ENCODE results near the gene SLC38A3. TPM values are rescaled to one million over a fixed set of nuclear protein-coding genes. Genes with fewer than 3 reads are reported as not detected.

The SLC38A3 gene
- total RNA-seq, 1 donor: 0.36 TPM

DNA sequence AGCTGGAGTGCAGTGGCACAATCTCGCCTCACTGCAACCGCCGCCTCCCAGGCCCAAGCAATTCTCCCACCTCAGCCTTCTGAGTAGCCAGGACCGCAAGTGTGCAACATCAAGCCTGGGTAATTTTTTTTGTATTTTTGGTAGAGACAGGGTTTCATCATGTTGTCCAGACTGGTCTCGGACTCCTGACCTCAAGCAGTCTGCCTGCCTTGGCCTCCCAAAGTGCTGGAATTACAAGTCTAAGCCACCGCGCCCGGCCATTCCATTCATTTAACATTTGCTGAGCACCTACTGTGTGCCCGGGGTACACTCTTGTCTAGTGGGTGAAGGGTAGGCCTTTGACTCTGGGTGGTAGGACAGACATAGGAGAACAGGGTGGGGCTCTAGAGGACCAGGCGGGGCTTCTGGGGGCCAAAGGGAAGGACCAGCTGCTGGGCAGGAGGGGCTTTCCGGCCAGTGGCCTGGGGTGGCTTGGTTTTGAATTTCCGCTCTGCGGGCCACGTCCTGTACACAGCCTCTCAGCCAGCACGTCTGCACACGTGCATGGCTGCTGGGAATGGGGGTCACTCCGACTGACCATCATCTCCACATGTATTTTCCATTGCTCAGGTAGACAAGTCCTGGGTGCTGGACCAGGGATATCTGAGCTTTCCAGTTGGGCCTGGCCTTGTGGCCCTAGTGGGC is 2.4 kb downstream of the SLC38A3 start:
- peaks cover 10% of the 10 kb centered on the region for H3K4me1 ChIP-seq (ENCODE audit: insufficient read depth, low read length)
- no peak for DNase-seq (ENCODE audit: insufficient read length, low spot score, missing footprints)
- no peaks in the 10 kb centered on the region for H3K36me3 ChIP-seq (ENCODE audit: insufficient read depth, low read length)
- H3K4me2 ChIP-seq (ENCODE audit: insufficient read depth, low read length): no peak overlapping the region
- no peaks in the 10 kb centered on the region for H3K9me3 ChIP-seq (ENCODE audit: low read depth, low read length)
- TF ChIP-seq, protein P1, sequence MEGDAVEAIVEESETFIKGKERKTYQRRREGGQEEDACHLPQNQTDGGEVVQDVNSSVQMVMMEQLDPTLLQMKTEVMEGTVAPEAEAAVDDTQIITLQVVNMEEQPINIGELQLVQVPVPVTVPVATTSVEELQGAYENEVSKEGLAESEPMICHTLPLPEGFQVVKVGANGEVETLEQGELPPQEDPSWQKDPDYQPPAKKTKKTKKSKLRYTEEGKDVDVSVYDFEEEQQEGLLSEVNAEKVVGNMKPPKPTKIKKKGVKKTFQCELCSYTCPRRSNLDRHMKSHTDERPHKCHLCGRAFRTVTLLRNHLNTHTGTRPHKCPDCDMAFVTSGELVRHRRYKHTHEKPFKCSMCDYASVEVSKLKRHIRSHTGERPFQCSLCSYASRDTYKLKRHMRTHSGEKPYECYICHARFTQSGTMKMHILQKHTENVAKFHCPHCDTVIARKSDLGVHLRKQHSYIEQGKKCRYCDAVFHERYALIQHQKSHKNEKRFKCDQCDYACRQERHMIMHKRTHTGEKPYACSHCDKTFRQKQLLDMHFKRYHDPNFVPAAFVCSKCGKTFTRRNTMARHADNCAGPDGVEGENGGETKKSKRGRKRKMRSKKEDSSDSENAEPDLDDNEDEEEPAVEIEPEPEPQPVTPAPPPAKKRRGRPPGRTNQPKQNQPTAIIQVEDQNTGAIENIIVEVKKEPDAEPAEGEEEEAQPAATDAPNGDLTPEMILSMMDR (IDR thresholded peaks at IDR 0.05; ENCODE audit: extremely low read depth, low read depth, low read length): no peak
- H3K27me3 ChIP-seq (ENCODE audit: insufficient read depth, low read length): peaks cover 51% of the 10 kb centered on the region
- no peak overlapping the region for H3K27ac ChIP-seq (ENCODE audit: low read depth, low read length)
- no peaks in the 10 kb centered on the region for H4K20me1 ChIP-seq (ENCODE audit: insufficient read depth, low read length)
- no peaks in the 10 kb centered on the region for H3K79me2 ChIP-seq (ENCODE audit: insufficient read depth, low read length)
- no peak overlapping the region for H2AFZ ChIP-seq (ENCODE audit: low read length)
- no peak overlapping the region for H3K4me3 ChIP-seq (ENCODE audit: insufficient read depth, low read length)

DNA sequence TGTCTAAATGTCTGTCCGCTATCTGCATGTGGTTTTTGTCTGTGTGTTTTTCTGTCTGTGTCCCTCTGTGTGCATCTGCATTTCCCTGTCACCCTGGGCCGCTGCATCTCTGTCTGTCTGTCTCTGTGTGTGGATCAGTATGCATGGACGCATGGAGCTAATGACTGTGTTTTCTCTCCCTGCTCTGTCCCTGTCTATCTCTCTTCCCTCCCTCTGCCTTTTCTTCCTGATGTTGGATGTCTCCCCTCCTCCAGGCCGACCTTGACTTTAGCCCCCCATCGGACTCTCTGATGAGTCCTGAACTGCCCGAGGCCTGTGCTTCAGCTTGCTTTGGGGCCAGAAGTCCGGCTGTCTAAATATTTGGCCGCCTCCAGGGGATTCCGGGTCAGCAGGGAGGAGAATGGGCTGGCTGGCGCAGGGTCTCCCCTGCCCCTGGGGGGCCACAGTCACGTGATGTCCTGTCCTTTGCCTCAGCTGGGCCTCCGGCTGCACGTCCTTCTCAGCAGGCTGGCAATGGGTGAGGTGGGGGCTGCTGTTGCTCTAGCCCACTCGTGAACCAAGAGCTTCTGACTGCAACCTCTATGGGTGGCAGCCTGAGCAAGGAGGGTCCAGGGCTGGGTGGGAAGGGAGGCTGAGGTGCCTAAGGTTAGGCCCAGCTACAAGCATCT is 3.7 kb downstream of the SLC38A3 start:
- Histone ChIP-seq H3K27ac (ENCODE audit: low read depth, low read length) (no peak overlapping the region), H3K4me3 (ENCODE audit: insufficient read depth, low read length) (no peak overlapping the region), H2AFZ (ENCODE audit: low read length) (no peak overlapping the region), H3K36me3 (ENCODE audit: insufficient read depth, low read length) (no peaks in the 10 kb centered on the region), H3K4me2 (ENCODE audit: insufficient read depth, low read length) (no peak overlapping the region), H3K4me1 (ENCODE audit: insufficient read depth, low read length) (peaks cover 10% of the 10 kb centered on the region), H3K79me2 (ENCODE audit: insufficient read depth, low read length) (no peaks in the 10 kb centered on the region), H4K20me1 (ENCODE audit: insufficient read depth, low read length) (no peaks in the 10 kb centered on the region), H3K9me3 (ENCODE audit: low read depth, low read length) (no peaks in the 10 kb centered on the region), H3K27me3 (ENCODE audit: insufficient read depth, low read length) (peaks cover 38% of the 10 kb centered on the region)
- no peak for DNase-seq (ENCODE audit: insufficient read length, low spot score, missing footprints)
- TF ChIP-seq, protein P1 (IDR thresholded peaks at IDR 0.05; ENCODE audit: extremely low read depth, low read depth, low read length): no peak

DNA sequence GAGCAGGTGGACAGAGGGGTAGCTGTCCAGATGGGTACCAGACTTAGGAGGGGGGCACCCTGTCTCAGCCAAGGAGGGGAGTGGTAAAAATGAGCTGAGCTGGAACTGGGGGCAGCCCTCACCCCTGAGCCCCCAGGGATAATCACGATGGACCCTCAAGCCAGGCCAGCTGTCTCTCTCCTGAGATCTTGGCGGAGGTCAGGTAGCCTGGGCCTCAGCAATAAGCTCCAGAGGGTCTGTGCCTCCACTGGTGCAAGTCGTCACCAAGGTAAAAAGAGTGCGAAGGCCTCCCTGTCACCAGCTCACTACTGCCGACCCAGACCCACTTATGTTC is 5.1 kb downstream of the SLC38A3 start:
- no peak overlapping the region for H3K4me3 ChIP-seq (ENCODE audit: insufficient read depth, low read length)

More for the DNA sequence above, 5.1 kb downstream of the SLC38A3 start:
- H3K9me3 ChIP-seq (ENCODE audit: low read depth, low read length): no peaks in the 10 kb centered on the region
- no peak for DNase-seq (ENCODE audit: insufficient read length, low spot score, missing footprints)
- no peak overlapping the region for H3K27ac ChIP-seq (ENCODE audit: low read depth, low read length)
- peaks cover 27% of the 10 kb centered on the region for H3K27me3 ChIP-seq (ENCODE audit: insufficient read depth, low read length)
- no peaks in the 10 kb centered on the region for H3K79me2 ChIP-seq (ENCODE audit: insufficient read depth, low read length)
- peaks cover 10% of the 10 kb centered on the region for H3K4me1 ChIP-seq (ENCODE audit: insufficient read depth, low read length)
- no peaks in the 10 kb centered on the region for H4K20me1 ChIP-seq (ENCODE audit: insufficient read depth, low read length)
- H3K36me3 ChIP-seq (ENCODE audit: insufficient read depth, low read length): no peaks in the 10 kb centered on the region
- no peak overlapping the region for H3K4me2 ChIP-seq (ENCODE audit: insufficient read depth, low read length)
- H2AFZ ChIP-seq (ENCODE audit: low read length): no peak overlapping the region
- TF ChIP-seq, protein P1 (IDR thresholded peaks at IDR 0.05; ENCODE audit: extremely low read depth, low read depth, low read length): no peak

Data from osteoblast (primary cell).